ENCODE measurements around the gene SDCBP2. TPM values are rescaled to one million over a fixed set of nuclear protein-coding genes. Genes with fewer than 3 reads are reported as not detected.

SDCBP2 gene
- total RNA-seq, 4 donors from 2014 or later = 90.2 to 175 (median 134) TPM

GRCh38 chr20:1323256-1323655, 5.7 kb downstream of the SDCBP2 start:
- no peak for TF ChIP-seq CTCF (IDR thresholded peaks at IDR 0.05)
- TF ChIP-seq POLR2A (IDR thresholded peaks at IDR 0.05) = no peak
- peaks cover 0 to 17% (median 0%) of the 10 kb centered on the region in 3 donors for H3K36me3 ChIP-seq
- H3K9me3 ChIP-seq = no peaks in the 10 kb centered on the region
- no peak for DNase-seq
- H3K4me1 ChIP-seq = peaks cover 23 to 61% (median 46%) of the 10 kb centered on the region in 3 donors
- WGBS, 2 donors = 50 to 73% methylated on average over 6 of the region's 6 CpGs
- peak overlapping the region in 1 of 4 donors; percentile 6 for H3K4me3 ChIP-seq
- intact Hi-C loops (cut with DNase I) = no loop called here
- no peaks in the 10 kb centered on the region for H3K27me3 ChIP-seq
- H3K27ac ChIP-seq = peak overlapping the region; percentile 73 to 99 (median 94)

GRCh38 chr20:1322511-1323245, 6.3 kb downstream of the SDCBP2 start:
- Histone ChIP-seq H3K27me3 (no peaks in the 10 kb centered on the region), H3K9me3 (no peaks in the 10 kb centered on the region), H3K4me3 (peak overlapping the region in 1 of 4 donors; percentile 6), H3K27ac (peak overlapping the region; percentile 73 to 99 (median 94)), H3K36me3 (peaks cover 0 to 22% (median 0%) of the 10 kb centered on the region in 3 donors), H3K4me1 (peaks cover 18 to 55% (median 40%) of the 10 kb centered on the region in 3 donors)
- 44 to 52% methylated on average over 11 of the region's 11 CpGs for WGBS, 2 donors
- intact Hi-C loops (cut with DNase I) = no loop called here
- TF ChIP-seq POLR2A (IDR thresholded peaks at IDR 0.05) (no peak), CTCF (IDR thresholded peaks at IDR 0.05) (no peak)
- no peak for DNase-seq

- H3K27me3 ChIP-seq = no peaks in the 10 kb centered on the region
- H3K9me3 ChIP-seq = no peaks in the 10 kb centered on the region
- no peak for DNase-seq
- no peak for TF ChIP-seq CTCF (IDR thresholded peaks at IDR 0.05)
- TF ChIP-seq POLR2A (IDR thresholded peaks at IDR 0.05) = no peak
- H3K36me3 ChIP-seq = peaks cover 0 to 29% (median 0%) of the 10 kb centered on the region in 3 donors
- peaks cover 7 to 44% (median 29%) of the 10 kb centered on the region in 3 donors for H3K4me1 ChIP-seq
- peak overlapping the region in 3 of 4 donors; percentile 90 to 99 (median 99) for H3K27ac ChIP-seq
- intact Hi-C loops (cut with DNase I) = no loop called here
- WGBS, 2 donors = 48 to 63% methylated on average over 4 of the region's 4 CpGs
- H3K4me3 ChIP-seq = no peak overlapping the region
Measured at GRCh38 chr20:1321654-1321939, 7.3 kb downstream of the SDCBP2 start.

GRCh38 chr20:1320902-1321653, 7.9 kb downstream of the SDCBP2 start:
- no peaks in the 10 kb centered on the region for H3K9me3 ChIP-seq
- H3K27ac ChIP-seq = no peak overlapping the region
- DNase-seq = no peak
- WGBS, 2 donors = 81 to 88% methylated on average over 10 to 16 of the region's 17 CpGs
- peaks cover 0 to 34% (median 0%) of the 10 kb centered on the region in 3 donors for H3K36me3 ChIP-seq
- H3K27me3 ChIP-seq = no peaks in the 10 kb centered on the region
- intact Hi-C loops (cut with DNase I) = no loop called here
- TF ChIP-seq CTCF (IDR thresholded peaks at IDR 0.05) = no peak
- no peak for TF ChIP-seq POLR2A (IDR thresholded peaks at IDR 0.05)
- peaks cover 2 to 39% (median 24%) of the 10 kb centered on the region in 3 donors for H3K4me1 ChIP-seq
- no peak overlapping the region for H3K4me3 ChIP-seq

GRCh38 chr20:1320016-1320415, 8.9 kb downstream of the SDCBP2 start:
- WGBS, 2 donors = 84 to 87% methylated on average over 4 of the region's 6 CpGs
- intact Hi-C loops (cut with DNase I) = no loop called here
- H3K27ac ChIP-seq = no peak overlapping the region

More at GRCh38 chr20:1320016-1320415, 8.9 kb downstream of the SDCBP2 start:
- no peak for TF ChIP-seq POLR2A (IDR thresholded peaks at IDR 0.05)
- no peak for TF ChIP-seq CTCF (IDR thresholded peaks at IDR 0.05)
- H3K4me1 ChIP-seq = peaks cover 0 to 34% (median 22%) of the 10 kb centered on the region in 3 donors
- no peaks in the 10 kb centered on the region for H3K27me3 ChIP-seq
- H3K4me3 ChIP-seq = no peak overlapping the region
- H3K9me3 ChIP-seq = no peaks in the 10 kb centered on the region
- peaks cover 0 to 38% (median 0%) of the 10 kb centered on the region in 3 donors for H3K36me3 ChIP-seq
- no peak for DNase-seq
